PC-3 (cell line): Measurements from ENCODE around the gene DDO.

Source experiments
- EZH2 ChIP-seq: fragments of 300-600 bp; sonication (generic); IDR thresholded peaks from one replicate; pipeline ENCODE4 v1.6.1; 2017; ENCODE audit warnings: antibody characterized with exemption, mild to moderate bottlenecking, low read length; ENCODE audit not compliant: unreplicated experiment
- EZH2phosphoT487 ChIP-seq: fragments of 300-600 bp; sonication (generic); IDR thresholded peaks from 2 replicates; pipeline ENCODE4 v1.6.1; 2018; ENCODE audit warnings: mild to moderate bottlenecking, antibody characterized with exemption, low read length, borderline replicate concordance
- TF ChIP-seq, protein P1 (sequence below): fragments of 300-600 bp; sonication (generic); conservative IDR thresholded peaks from 2 replicates; pipeline ENCODE4 v1.5.1; 2017; ENCODE audit warnings: antibody characterized with exemption, low read depth, mild to moderate bottlenecking, low read length

DNA sequence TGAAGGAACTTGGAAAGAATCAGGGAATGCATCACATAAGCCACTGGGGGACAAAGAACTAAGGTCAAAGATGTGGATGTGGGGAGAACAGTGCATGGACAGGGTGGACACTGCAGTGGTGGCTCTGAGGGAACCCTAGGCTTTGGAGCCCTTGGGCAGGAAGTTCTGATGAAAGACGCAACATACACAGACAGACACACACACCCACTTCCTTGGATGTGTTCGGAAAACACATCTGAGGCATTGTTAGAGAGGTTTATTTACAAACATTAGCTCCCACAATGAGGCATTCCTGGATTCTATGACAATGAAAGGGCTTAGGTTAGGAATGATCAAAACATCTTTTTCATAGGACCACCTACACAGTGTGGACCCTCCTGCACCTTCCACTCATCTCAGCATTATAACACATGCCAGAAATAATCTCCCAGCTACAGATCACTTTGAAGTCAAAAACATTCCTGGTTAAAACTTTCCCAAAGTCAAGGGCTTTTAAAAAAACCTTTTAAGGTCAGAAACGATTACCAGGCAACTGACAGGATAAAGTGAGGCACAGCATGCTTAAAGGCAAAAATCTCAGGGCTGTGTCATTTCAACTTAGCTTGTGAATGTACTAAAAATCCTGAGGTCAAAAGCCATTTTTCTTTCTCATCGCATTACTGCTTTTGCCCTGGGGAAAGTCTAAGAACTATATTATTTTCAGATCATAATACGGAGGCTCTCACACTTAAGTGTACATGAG, 50.8 kb downstream of the DDO start:
- TF ChIP-seq, protein P1, sequence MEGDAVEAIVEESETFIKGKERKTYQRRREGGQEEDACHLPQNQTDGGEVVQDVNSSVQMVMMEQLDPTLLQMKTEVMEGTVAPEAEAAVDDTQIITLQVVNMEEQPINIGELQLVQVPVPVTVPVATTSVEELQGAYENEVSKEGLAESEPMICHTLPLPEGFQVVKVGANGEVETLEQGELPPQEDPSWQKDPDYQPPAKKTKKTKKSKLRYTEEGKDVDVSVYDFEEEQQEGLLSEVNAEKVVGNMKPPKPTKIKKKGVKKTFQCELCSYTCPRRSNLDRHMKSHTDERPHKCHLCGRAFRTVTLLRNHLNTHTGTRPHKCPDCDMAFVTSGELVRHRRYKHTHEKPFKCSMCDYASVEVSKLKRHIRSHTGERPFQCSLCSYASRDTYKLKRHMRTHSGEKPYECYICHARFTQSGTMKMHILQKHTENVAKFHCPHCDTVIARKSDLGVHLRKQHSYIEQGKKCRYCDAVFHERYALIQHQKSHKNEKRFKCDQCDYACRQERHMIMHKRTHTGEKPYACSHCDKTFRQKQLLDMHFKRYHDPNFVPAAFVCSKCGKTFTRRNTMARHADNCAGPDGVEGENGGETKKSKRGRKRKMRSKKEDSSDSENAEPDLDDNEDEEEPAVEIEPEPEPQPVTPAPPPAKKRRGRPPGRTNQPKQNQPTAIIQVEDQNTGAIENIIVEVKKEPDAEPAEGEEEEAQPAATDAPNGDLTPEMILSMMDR, result no peak
- TF ChIP-seq EZH2phosphoT487, result no peak
- TF ChIP-seq EZH2, result no peak
